22Rv1 (cell line): ENCODE measurements around the gene CELF2.

Source experiments
- CTCF ChIP-seq: fragments of 450-650 bp; IDR thresholded peaks from 2 replicates; pipeline ENCODE4 v1.5.1; 2017; ENCODE audit warnings: mild to moderate bottlenecking
- ZFX ChIP-seq: fragments of 450-650 bp; IDR thresholded peaks from 2 replicates; pipeline ENCODE4 v1.6.1; 2017; ENCODE audit warnings: antibody characterized with exemption, borderline replicate concordance

GRCh38 chr10:11150231-11150731 lies 132.6 kb downstream of the CELF2 start:
- TF ChIP-seq CTCF (no peak), ZFX (no peak)
